Activated CD8-positive, alpha-beta T cell treated with anti-CD3 and anti-CD28 coated beads for 36 hours (primary cell): ENCODE data around the gene SCYGR1. TPM values are rescaled to one million over a fixed set of nuclear protein-coding genes. Genes with fewer than 3 reads are reported as not detected.

Experiments
- ATAC-seq: fragments of 200-7000 bp; cut with Tn5 transposase; one replicate; pipeline ENCODE4 v1.10.0; 2021; ENCODE audit warnings: mild to moderate bottlenecking, moderate library complexity
- CTCF ChIA-PET: fragments of 350-600 bp; sonication (Branson Sonifier 250); formaldehyde crosslinking; loops from one replicate; lab custom pipeline; 2021; ENCODE audit warnings: antibody characterized with exemption; lab: Charles Lee
- POLR2A ChIA-PET: fragments of 350-600 bp; sonication (Branson Sonifier 250); formaldehyde crosslinking; loops from one replicate; lab custom pipeline; 2021; ENCODE audit warnings: antibody characterized with exemption; lab: Charles Lee
- DNase-seq: peaks from one replicate; pipeline ENCODE4 v3.0.0-alpha.2; 2020
- H3K27ac Mint-ChIP-seq: one replicate; pipeline ENCODE4 v1.8.0; 2021; ENCODE audit warnings: mild to moderate bottlenecking, mixed read lengths
- H3K27me3 Mint-ChIP-seq: one replicate; pipeline ENCODE4 v1.8.0; 2021; ENCODE audit warnings: mixed read lengths
- H3K36me3 Mint-ChIP-seq: one replicate; pipeline ENCODE4 v1.8.0; 2021; ENCODE audit warnings: low read depth, mixed read lengths
- H3K4me1 Mint-ChIP-seq: one replicate; pipeline ENCODE4 v1.8.0; 2021; ENCODE audit warnings: low read depth, mixed read lengths
- H3K4me3 Mint-ChIP-seq: one replicate; pipeline ENCODE4 v1.8.0; 2021; ENCODE audit warnings: mild to moderate bottlenecking, moderate library complexity, mixed read lengths
- H3K9me3 Mint-ChIP-seq: one replicate; pipeline ENCODE4 v1.8.0; 2021; ENCODE audit warnings: mixed read lengths
- CTCF ChIP-seq: fragments of 200-600 bp; IDR thresholded peaks from one replicate; pipeline ENCODE4 v1.8.0; 2022; ENCODE audit warnings: antibody characterized with exemption, mild to moderate bottlenecking
- intact Hi-C: fragments of 100-400 bp; cut with micrococcal nuclease; formaldehyde crosslinking; loops from one replicate; pipeline ENCODE4 v1.10.0; 2022
- total RNA-seq, 2 experiments: library from RNA; stranded (reverse); gene quantifications; one replicate each; pipeline ENCODE4 v1.2.3, GENCODE V29; 2021

SCYGR1 gene
- total RNA-seq, 2 experiments from 2014 or later, result not detected

GRCh38 chr2:227379095-227379494 lies 8.7 kb downstream of the SCYGR1 start, which contains the start of gene TM4SF20:
TSS of gene TM4SF20 (minus strand) at chr2:227379306. CDS start at chr2:227379268, 38 bp downstream.
- intact Hi-C loops, result no loop called here
- peaks cover 1% of the 10 kb centered on the region for H3K27me3 Mint-ChIP-seq
- H3K4me1 Mint-ChIP-seq, result peaks cover 17% of the 10 kb centered on the region
- ChIA-PET POLR2A (interaction anchor here (1.7 kb wide), 1 partner anchor 13 kb away, joined by 5 read pairs; no protein-coding TSS in a partner anchor), CTCF (interaction anchor here (0.6 kb wide), 1 partner anchor 295 kb away, joined by 3 read pairs; no protein-coding TSS in a partner anchor)
- H3K9me3 Mint-ChIP-seq, result peaks cover 12% of the 10 kb centered on the region
- H3K36me3 Mint-ChIP-seq, result peaks cover 3% of the 10 kb centered on the region
- no peak for ATAC-seq
- no peak within 1 kb of the TSS for H3K27ac Mint-ChIP-seq
- DNase-seq, result no peak
- TF ChIP-seq CTCF, result no peak
- no peak within 1 kb of the TSS for H3K4me3 Mint-ChIP-seq

- ChIA-PET POLR2A (interaction anchor here (1.7 kb wide), 1 partner anchor 14 kb away, joined by 5 read pairs; no protein-coding TSS in a partner anchor), CTCF (no interaction called here)
- Mint-ChIP-seq H3K4me1 (peaks cover 17% of the 10 kb centered on the region), H3K4me3 (no peak overlapping the region), H3K27ac (no peak overlapping the region), H3K36me3 (peaks cover 3% of the 10 kb centered on the region), H3K9me3 (peaks cover 12% of the 10 kb centered on the region), H3K27me3 (peaks cover 1% of the 10 kb centered on the region)
- intact Hi-C loops, result no loop called here
- ATAC-seq, result no peak
- no peak for DNase-seq
- no peak for TF ChIP-seq CTCF
Measured at GRCh38 chr2:227378371-227378782, 9.4 kb downstream of the SCYGR1 start.

GRCh38 chr2:227377467-227378351 lies 10.0 kb downstream of the SCYGR1 start:
- DNase-seq (no peak), ATAC-seq (no peak)
- POLR2A ChIA-PET, result no interaction called here
- intact Hi-C loops, result no loop called here
- peaks cover 17% of the 10 kb centered on the region for H3K4me1 Mint-ChIP-seq
- H3K4me3 Mint-ChIP-seq, result no peak overlapping the region
- H3K9me3 Mint-ChIP-seq, result peaks cover 11% of the 10 kb centered on the region
- peaks cover 1% of the 10 kb centered on the region for H3K27me3 Mint-ChIP-seq
- peaks cover 3% of the 10 kb centered on the region for H3K36me3 Mint-ChIP-seq
- CTCF ChIA-PET, result interaction anchor here (1.4 kb wide), 1 partner anchor 103 kb away, joined by 3 read pairs; no protein-coding TSS in a partner anchor
- no peak for TF ChIP-seq CTCF
- no peak overlapping the region for H3K27ac Mint-ChIP-seq

GRCh38 chr2:227376656-227377396 lies 10.9 kb downstream of the SCYGR1 start:
- ChIA-PET POLR2A (no interaction called here), CTCF (interaction anchor here (1.4 kb wide), 1 partner anchor 104 kb away, joined by 3 read pairs; no protein-coding TSS in a partner anchor)
- Mint-ChIP-seq H3K4me1 (peaks cover 9% of the 10 kb centered on the region), H3K4me3 (no peak overlapping the region), H3K9me3 (peaks cover 4% of the 10 kb centered on the region), H3K27me3 (peaks cover 1% of the 10 kb centered on the region), H3K36me3 (no peaks in the 10 kb centered on the region), H3K27ac (no peak overlapping the region)
- ATAC-seq, result no peak
- TF ChIP-seq CTCF, result no peak
- intact Hi-C loops, result no loop called here
- no peak for DNase-seq
